HepG2 (cell line): ENCODE data around the gene AUTS2. TPM values are rescaled to one million over a fixed set of nuclear protein-coding genes. Genes with fewer than 3 reads are reported as not detected.

Source experiments
- ATAC-seq: fragments of 200-7000 bp; cut with Tn5 transposase; 3 replicates; pipeline ENCODE4 v1.9.1; 2020; ENCODE audit warnings: mild to moderate bottlenecking, moderate library complexity
- BruUV-seq: library from RNA; stranded (reverse); fragments of 400-500 nt; replicated peaks from 2 replicates; lab custom pipeline; 2021; lab: Mats Ljungman, UMichigan
- CTCF ChIA-PET: fragments of 300-600 bp; formaldehyde crosslinking; extraction: SDS; loops from one replicate; lab custom pipeline; 2021; ENCODE audit warnings: low total read pairs, inconsistent platforms, low intra/inter-chr PET ratio; lab: Yijun Ruan, JAX
- POLR2A ChIA-PET: fragments of 350-600 bp; sonication (Branson Sonifier 250); formaldehyde crosslinking; loops from one replicate; lab custom pipeline; 2020; ENCODE audit warnings: antibody characterized with exemption, inconsistent platforms; lab: Yijun Ruan, JAX
- DNase-seq: peaks from one replicate; pipeline ENCODE4 v3.0.0-alpha.2; 2015; ENCODE audit warnings: low spot score
- FAIRE-seq: peaks from 3 replicates; lab custom pipeline; 2011; peaks lifted over from hg19 to GRCh38; lab: Jason Lieb, UNC
- H2AFZ ChIP-seq: one replicate; pipeline ENCODE4 v1.6.1; 2011; ENCODE audit warnings: low read length, inconsistent platforms
- H3K27ac ChIP-seq: fragments of 300-600 bp; 3 replicates; pipeline ENCODE4 v1.8.0; 2011; ENCODE audit warnings: mixed run types, mild to moderate bottlenecking, mixed read lengths, low read length, inconsistent platforms; ENCODE audit not compliant: insufficient read depth; ENCODE audit errors: extremely low read length
- H3K27me3 ChIP-seq, 2 experiments: fragments of 200-600 bp in 1 of 2; 2 replicates in 1 of 2; 3 replicates in 1 of 2; pipeline versions ENCODE4 v1.6.0 to v1.8.0; 2011; ENCODE audit warnings: low read length in 2 of 2, mild to moderate bottlenecking in 2 of 2, moderate library complexity in 2 of 2, inconsistent platforms in 1 of 2; ENCODE audit not compliant: insufficient read depth in 2 of 2, control insufficient read depth in 1 of 2
- H3K36me3 ChIP-seq, 2 experiments: fragments of 200-600 bp in 1 of 2; replicated peaks in 1 of 2; 2 replicates in 1 of 2; 3 replicates in 1 of 2; pipeline versions ENCODE4 v1.5.1 to v1.8.0; 2011; ENCODE audit warnings: low read length in 2 of 2, inconsistent platforms in 1 of 2; ENCODE audit not compliant: insufficient read depth in 2 of 2, control insufficient read depth in 1 of 2
- H3K4me1 ChIP-seq: 2 replicates; pipeline ENCODE4 v1.5.1; 2012; ENCODE audit warnings: low read length, inconsistent platforms; ENCODE audit not compliant: insufficient read depth
- H3K4me2 ChIP-seq: 2 replicates; pipeline ENCODE4 v1.6.0; 2011; ENCODE audit warnings: low read depth, low read length, inconsistent platforms
- H3K4me3 ChIP-seq, 3 experiments: fragments of 200-600 bp in 1 of 3; sonication (generic), shearing (Covaris generic) in 1 of 3; replicated peaks in 1 of 3; 2 replicates each; pipeline ENCODE4 v1.5.1; 2011 to 2016; ENCODE audit warnings: low read length in 3 of 3, inconsistent platforms in 2 of 3, low read depth in 2 of 3, mild to moderate bottlenecking in 2 of 3, control low read depth in 1 of 3, mixed read lengths in 1 of 3; ENCODE audit not compliant: insufficient read depth in 1 of 3
- H3K79me2 ChIP-seq: one replicate; pipeline ENCODE4 v1.6.1; 2011; ENCODE audit warnings: low read length, inconsistent platforms; ENCODE audit not compliant: insufficient read depth
- H3K9ac ChIP-seq: 2 replicates; pipeline ENCODE4 v1.6.0; 2011; ENCODE audit warnings: mild to moderate bottlenecking, low read depth, low read length, inconsistent platforms; ENCODE audit not compliant: insufficient read depth
- H3K9me3 ChIP-seq: 2 replicates; pipeline ENCODE4 v1.5.1; 2012; ENCODE audit warnings: mild to moderate bottlenecking, low read length
- H4K20me1 ChIP-seq: 2 replicates; pipeline ENCODE4 v1.6.0; 2011; ENCODE audit warnings: inconsistent platforms, mild to moderate bottlenecking, low read length, moderate library complexity; ENCODE audit not compliant: insufficient read depth
- ZNF30 ChIP-seq: sonication (generic); formaldehyde crosslinking; IDR thresholded peaks from 2 replicates; pipeline ENCODE4 v1.5.0; 2020; ENCODE audit warnings: mild to moderate bottlenecking, missing genetic modification reagents
- ZNF713 ChIP-seq: sonication (generic); formaldehyde crosslinking; IDR thresholded peaks from 2 replicates; pipeline ENCODE4 v1.4.0; 2020; ENCODE audit warnings: mild to moderate bottlenecking, missing genetic modification reagents
- WGBS: methylation state at CpG from one replicate; pipeline ENCODE4 v1.1.6; 2017; ENCODE audit warnings: low lambda C conversion rate; 5-methylcytosine and 5-hydroxymethylcytosine counted together
- in situ Hi-C: cut with HindIII; loops from 2 replicates; pipeline ENCODE4 v1.10.0; 2017; ENCODE audit warnings: low pct_unique_long_range_greater_than_20kb; ENCODE audit not compliant: extremely low pct_ligation_motif_present
- intact Hi-C: fragments of 100-400 bp; cut with micrococcal nuclease; formaldehyde crosslinking; loops from one replicate; pipeline ENCODE4 v1.10.0; 2022; ENCODE audit not compliant: unreplicated experiment
- polyA plus RNA-seq, 8 experiments: library from polyadenylated mRNA; depleted of rRNA in 3 of 8; stranded (reverse) in 7 of 8; unstranded in 1 of 8; fragments of >200 nt; fragmentation: Illumina TruSeq in 4 of 8; extraction: Trizol in 4 of 8; gene quantifications; 2 replicates each; pipeline versions ENCODE4 v1.2.1 to v1.2.3, GENCODE V29; 2011 to 2016; ENCODE audit warnings: low read depth in 4 of 8, missing spikeins in 1 of 8, mixed read lengths in 1 of 8; ENCODE audit not compliant: insufficient read depth in 1 of 8
- total RNA-seq, 5 experiments: library from RNA; depleted of rRNA; stranded (reverse); fragments of >200 nt; fragmentation: Illumina TruSeq; extraction: Trizol; gene quantifications; 2 replicates each; pipeline ENCODE4 v1.2.3, GENCODE V29; 2016; ENCODE audit warnings: low read depth in 1 of 5

AUTS2 gene
- total and polyA plus RNA-seq, 2 of the 13 experiments (the other 11 are each of a cell fraction or from before 2014, with no cell fraction given) = 0.38 TPM; not detected in 1

DNA sequence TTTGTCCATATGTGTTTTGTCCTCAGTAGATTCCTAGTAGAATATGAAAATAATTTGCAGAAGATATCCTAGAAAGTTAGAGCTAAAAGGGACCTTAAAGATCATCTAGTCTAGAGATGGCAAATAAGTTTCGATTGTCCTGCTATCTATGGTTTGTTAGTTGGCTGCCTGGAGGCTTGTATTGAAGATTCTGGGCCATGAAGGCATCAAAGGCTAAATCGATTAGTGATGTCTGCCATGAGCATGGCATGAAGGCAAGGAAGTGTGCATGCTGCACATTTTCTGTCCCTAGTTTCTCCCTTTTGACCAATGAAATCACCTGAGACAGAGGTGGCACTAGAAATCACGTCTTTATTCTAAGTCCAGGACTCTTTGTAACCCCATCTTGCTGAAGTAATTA is 979.9 kb downstream of the AUTS2 start:
- Histone ChIP-seq H3K9ac (no peak overlapping the region), H3K9me3 (no peaks in the 10 kb centered on the region), H2AFZ (no peak overlapping the region), H3K4me1 (peaks cover 12% of the 10 kb centered on the region), H3K27me3 (no peaks in the 10 kb centered on the region; a peak in 1 of 5 replicates), H3K27ac (no peak overlapping the region), H4K20me1 (no peaks in the 10 kb centered on the region), H3K4me3 (no peak overlapping the region), H3K79me2 (no peaks in the 10 kb centered on the region), H3K4me2 (no peak overlapping the region), H3K36me3 (no peaks in the 10 kb centered on the region)
- TF ChIP-seq ZNF30 (CRISPR knock-in tag) = no peak
- POLR2A ChIA-PET = no interaction called here
- ATAC-seq (no peak), FAIRE-seq (no peak), DNase-seq (no peak)
- in situ Hi-C loops (no loop called here), intact Hi-C loops (no loop called here)
- 3% methylated on average over 3 of the region's 3 CpGs for WGBS
- no TSS peak for BruUV-seq
- CTCF ChIA-PET = no interaction called here

- POLR2A ChIA-PET = no interaction called here
- no peak overlapping the region for H3K4me2 ChIP-seq
- no peaks in the 10 kb centered on the region for H3K36me3 ChIP-seq
- no peak for TF ChIP-seq ZNF713
- TF ChIP-seq, all 625 proteins: peak for 0
- H3K4me3 ChIP-seq = no peak overlapping the region
- intact Hi-C loops = no loop called here
- H4K20me1 ChIP-seq = no peaks in the 10 kb centered on the region
- no peak for ATAC-seq
- WGBS = 19% methylated on average over 6 of the region's 6 CpGs
- H3K27me3 ChIP-seq = no peaks in the 10 kb centered on the region; a peak in 2 of 5 replicates
- CTCF ChIA-PET = no interaction called here
- no peak overlapping the region for H3K27ac ChIP-seq
- no peak for DNase-seq
- H3K9me3 ChIP-seq = no peaks in the 10 kb centered on the region
- FAIRE-seq = no peak
- no peak overlapping the region for H2AFZ ChIP-seq
- in situ Hi-C loops = no loop called here
- no peaks in the 10 kb centered on the region for H3K79me2 ChIP-seq
- H3K9ac ChIP-seq = no peak overlapping the region
- peaks cover 4% of the 10 kb centered on the region for H3K4me1 ChIP-seq
- no TSS peak for BruUV-seq
These were observed 981.3 kb downstream of the AUTS2 start for GRCh38 chr7:70579397-70580097.
